CD4-positive, alpha-beta T cell (primary cell): ENCODE measurements around the gene MBD5. TPM values are rescaled to one million over a fixed set of nuclear protein-coding genes. Genes with fewer than 3 reads are reported as not detected.

Source experiments
- ATAC-seq: fragments of 200-7000 bp; cut with Tn5 transposase; one replicate; pipeline ENCODE4 v1.10.0; 2022; ENCODE audit warnings: mild to moderate bottlenecking; ENCODE audit not compliant: poor library complexity
- CTCF ChIA-PET: fragments of 350-600 bp; sonication (Branson Sonifier 250); formaldehyde crosslinking; loops from one replicate; lab custom pipeline; 2021; ENCODE audit warnings: antibody characterized with exemption, inconsistent platforms; lab: Charles Lee
- POLR2A ChIA-PET: fragments of 350-600 bp; sonication (Branson Sonifier 250); formaldehyde crosslinking; loops from one replicate; lab custom pipeline; 2021; ENCODE audit warnings: antibody characterized with exemption, inconsistent platforms; lab: Charles Lee
- DNase-seq, 14 experiments: peaks; one replicate each; pipeline ENCODE4 v3.0.0-alpha.2; 2013 to 2020; ENCODE audit warnings: mixed read lengths in 2 of 14
- H3K27ac ChIP-seq, 2 donors: one replicate each; pipeline versions ENCODE4 v1.5.1 to v1.7.0; 2013; ENCODE audit warnings: low read length in 2 of 2, low read depth in 1 of 2, mild to moderate bottlenecking in 1 of 2
- H3K27me3 ChIP-seq, 2 experiments: 1 replicate in 1 of 2; 2 replicates in 1 of 2; pipeline versions ENCODE4 v1.6.1 to v1.7.0; 2013; ENCODE audit warnings: low read length in 2 of 2, control low read depth in 1 of 2, mild to moderate bottlenecking in 1 of 2, moderate library complexity in 1 of 2; ENCODE audit not compliant: insufficient read depth in 2 of 2, control insufficient read depth in 1 of 2
- H3K36me3 ChIP-seq: one replicate; pipeline ENCODE4 v1.6.1; 2013; ENCODE audit warnings: low read length, control low read depth; ENCODE audit not compliant: insufficient read depth
- H3K4me1 ChIP-seq: one replicate; pipeline ENCODE4 v1.6.1; 2013; ENCODE audit warnings: low read length, control low read depth; ENCODE audit not compliant: insufficient read depth
- H3K4me3 ChIP-seq: one replicate; pipeline ENCODE4 v1.5.1; 2013; ENCODE audit warnings: mild to moderate bottlenecking, low read length, moderate library complexity
- H3K9me3 ChIP-seq, 2 experiments: 1 replicate in 1 of 2; 2 replicates in 1 of 2; pipeline versions ENCODE4 v1.6.1 to v1.7.0; 2013; ENCODE audit warnings: low read length in 2 of 2, mild to moderate bottlenecking in 2 of 2, control low read depth in 1 of 2, moderate library complexity in 1 of 2; ENCODE audit not compliant: control insufficient read depth in 1 of 2, insufficient read depth in 1 of 2
- H3K27ac Mint-ChIP-seq: one replicate; pipeline ENCODE4 v1.8.0; 2020; ENCODE audit warnings: mixed read lengths
- H3K27me3 Mint-ChIP-seq: one replicate; pipeline ENCODE4 v1.8.0; 2021; ENCODE audit warnings: mixed read lengths
- H3K36me3 Mint-ChIP-seq: one replicate; pipeline ENCODE4 v1.8.0; 2021; ENCODE audit warnings: low read depth, mixed read lengths
- H3K4me1 Mint-ChIP-seq: one replicate; pipeline ENCODE4 v1.8.0; 2021; ENCODE audit warnings: low read depth, mixed read lengths
- H3K4me3 Mint-ChIP-seq: one replicate; pipeline ENCODE4 v1.8.0; 2020; ENCODE audit warnings: mild to moderate bottlenecking, mixed read lengths
- H3K9me3 Mint-ChIP-seq: one replicate; pipeline ENCODE4 v1.8.0; 2020; ENCODE audit warnings: mixed read lengths
- CTCF ChIP-seq: fragments of 200-600 bp; IDR thresholded peaks from one replicate; pipeline ENCODE4 v1.8.0; 2022; ENCODE audit warnings: antibody characterized with exemption, mild to moderate bottlenecking
- intact Hi-C, 2 experiments: fragments of 100-400 bp; cut with DNase I in 1 of 2; cut with micrococcal nuclease in 1 of 2; formaldehyde crosslinking; loops; one replicate each; pipeline versions ENCODE4 v1.15.1 to v1.9.0; 2023 to 2025; cut with DNase I, micrococcal nuclease
- total RNA-seq, 174 experiments: library from RNA in 2 of 174; stranded (reverse) in 2 of 174; gene quantifications; one replicate each; pipeline ENCODE4 v1.2.3 and lab custom pipeline; 2021 to 2026

The MBD5 gene
- total RNA-seq, 2 experiments from 2014 or later, result 49.8 to 52.9 TPM

GRCh38 chr2:148530350-148530749 is 509.5 kb downstream of the MBD5 start:
- H3K4me1 Mint-ChIP-seq, result peaks cover 91% of the 10 kb centered on the region
- no peaks in the 10 kb centered on the region for H3K27me3 ChIP-seq
- H3K27me3 Mint-ChIP-seq, result no peaks in the 10 kb centered on the region
- intact Hi-C loops, result loop anchor here in 1 of 2 experiments (10.0 kb wide), 1 partner anchor 686 kb away; the partner anchor contains the start of gene ACVR2A
- no peak overlapping the region for H3K27ac ChIP-seq
- peak overlapping the region; percentile 85 for H3K27ac Mint-ChIP-seq
- no peak for TF ChIP-seq CTCF
- H3K9me3 ChIP-seq, result no peaks in the 10 kb centered on the region
- H3K36me3 Mint-ChIP-seq, result no peaks in the 10 kb centered on the region
- no peaks in the 10 kb centered on the region for H3K36me3 ChIP-seq
- CTCF ChIA-PET, result interaction anchor here (1.6 kb wide), 1 partner anchor 21 kb away, joined by 4 read pairs; no protein-coding TSS in a partner anchor
- H3K9me3 Mint-ChIP-seq, result no peaks in the 10 kb centered on the region
- DNase-seq (no peak), ATAC-seq (no peak)
- POLR2A ChIA-PET, result interaction anchor here (1.4 kb wide), 1 partner anchor 21 kb away, joined by 3 read pairs; no protein-coding TSS in a partner anchor
- H3K4me1 ChIP-seq, result peaks cover 85% of the 10 kb centered on the region
- peak overlapping the region; percentile 21 for H3K4me3 Mint-ChIP-seq
- H3K4me3 ChIP-seq, result no peak overlapping the region

- H3K36me3 ChIP-seq, result no peaks in the 10 kb centered on the region
- no peak for DNase-seq
- no peak for ATAC-seq
- no peaks in the 10 kb centered on the region for H3K27me3 ChIP-seq
- Mint-ChIP-seq H3K9me3 (no peaks in the 10 kb centered on the region), H3K27me3 (no peaks in the 10 kb centered on the region), H3K36me3 (no peaks in the 10 kb centered on the region), H3K4me1 (peaks cover 85% of the 10 kb centered on the region), H3K27ac (no peak overlapping the region), H3K4me3 (no peak overlapping the region)
- ChIA-PET POLR2A (interaction anchor here (1.1 to 1.4 kb wide), 2 partner anchors 22 to 113 kb away, joined by 3 read pairs; partner anchors contain the start of gene EPC2), CTCF (interaction anchor here (1.6 kb wide), 1 partner anchor 22 kb away, joined by 4 read pairs; no protein-coding TSS in a partner anchor)
- no peak overlapping the region for H3K4me3 ChIP-seq
- H3K9me3 ChIP-seq, result no peaks in the 10 kb centered on the region
- no peak overlapping the region for H3K27ac ChIP-seq
- intact Hi-C loops, result loop anchor here in 1 of 2 experiments (10.0 kb wide), 1 partner anchor 686 kb away; the partner anchor contains the start of gene ACVR2A
- peaks cover 80% of the 10 kb centered on the region for H3K4me1 ChIP-seq
- no peak for TF ChIP-seq CTCF
These were observed 510.3 kb downstream of the MBD5 start for GRCh38 chr2:148531235-148531634.

- Mint-ChIP-seq H3K27ac (no peak overlapping the region), H3K9me3 (no peaks in the 10 kb centered on the region), H3K27me3 (no peaks in the 10 kb centered on the region), H3K4me3 (no peak overlapping the region), H3K36me3 (no peaks in the 10 kb centered on the region), H3K4me1 (peaks cover 79% of the 10 kb centered on the region)
- H3K4me1 ChIP-seq, result peaks cover 74% of the 10 kb centered on the region
- no peaks in the 10 kb centered on the region for H3K36me3 ChIP-seq
- ChIA-PET POLR2A (interaction anchor here (1.1 kb wide), 1 partner anchor 112 kb away, joined by 3 read pairs; the partner anchor contains the start of gene EPC2), CTCF (no interaction called here)
- ATAC-seq (no peak), DNase-seq (no peak)
- no peak for TF ChIP-seq CTCF
- no peak overlapping the region for H3K27ac ChIP-seq
- no peaks in the 10 kb centered on the region for H3K27me3 ChIP-seq
- no peaks in the 10 kb centered on the region for H3K9me3 ChIP-seq
- intact Hi-C loops, result loop anchor here in 1 of 2 experiments (10.0 kb wide), 1 partner anchor 687 kb away; the partner anchor contains the start of gene ACVR2A
- no peak overlapping the region for H3K4me3 ChIP-seq
These were observed 511.0 kb downstream of the MBD5 start for GRCh38 chr2:148531669-148532428.
